ENCODE measurements around the gene SPG7. TPM values are rescaled to one million over a fixed set of nuclear protein-coding genes. Genes with fewer than 3 reads are reported as not detected.

SPG7 gene
- total RNA-seq, 1 donor from 2014 or later, result 96.1 TPM

- no peak overlapping the region for H2AFZ ChIP-seq (ENCODE audit: low read depth, low read length)
- no peaks in the 10 kb centered on the region for H3K27me3 ChIP-seq (ENCODE audit: insufficient read depth, low read length)
- H3K9me3 ChIP-seq (ENCODE audit: insufficient read depth, low read depth, low read length), result no peaks in the 10 kb centered on the region
- H3K4me3 ChIP-seq (ENCODE audit: insufficient read depth, low read depth, low read length), result peak overlapping the region; percentile 37
- H3K4me2 ChIP-seq (ENCODE audit: low read length), result peak overlapping the region; percentile 97
- peaks cover 23% of the 10 kb centered on the region for H3K36me3 Mint-ChIP-seq (ENCODE audit: low read depth, unreplicated experiment)
- H4K20me1 ChIP-seq (ENCODE audit: insufficient read depth, low read length), result peaks cover 70% of the 10 kb centered on the region
- peaks cover 29% of the 10 kb centered on the region for H3K36me3 ChIP-seq (ENCODE audit: insufficient read depth, low read length)
- peaks cover 1% of the 10 kb centered on the region for H3K9me3 Mint-ChIP-seq (ENCODE audit: unreplicated experiment)
- H3K27ac ChIP-seq (ENCODE audit: low read depth, low read length), result no peak overlapping the region
- FAIRE-seq (no peak), DNase-seq (ENCODE audit: low read depth) (no peak)
- no peaks in the 10 kb centered on the region for H3K27me3 Mint-ChIP-seq (ENCODE audit: low read depth, unreplicated experiment)
- H3K4me3 Mint-ChIP-seq (ENCODE audit: unreplicated experiment), result peak overlapping the region; percentile 93
- H3K4me1 ChIP-seq (ENCODE audit: insufficient read depth, low read length), result peaks cover 50% of the 10 kb centered on the region
- H3K9ac ChIP-seq (ENCODE audit: low read length), result peak overlapping the region; percentile 93
- no peak for TF ChIP-seq EZH2 (IDR thresholded peaks at IDR 0.05; ENCODE audit: insufficient read depth, low read length)
- TF ChIP-seq CTCF (IDR thresholded peaks at IDR 0.05; ENCODE audit: insufficient read depth, low read depth, low read length), result no peak
- peaks cover 37% of the 10 kb centered on the region for H3K79me2 ChIP-seq (ENCODE audit: insufficient read depth, low read length)
- peak overlapping the region; percentile 69 for H3K27ac Mint-ChIP-seq (ENCODE audit: unreplicated experiment)
- H3K4me1 Mint-ChIP-seq (ENCODE audit: low read depth, unreplicated experiment), result peaks cover 38% of the 10 kb centered on the region
Measured at GRCh38 chr16:89564476-89565255, 56.5 kb downstream of the SPG7 start.

GRCh38 chr16:89565256-89565505 is 57.0 kb downstream of the SPG7 start:
- peaks cover 29% of the 10 kb centered on the region for H3K36me3 ChIP-seq (ENCODE audit: insufficient read depth, low read length)
- Mint-ChIP-seq H3K4me1 (ENCODE audit: low read depth, unreplicated experiment) (peaks cover 36% of the 10 kb centered on the region), H3K9me3 (ENCODE audit: unreplicated experiment) (peaks cover 1% of the 10 kb centered on the region), H3K27ac (ENCODE audit: unreplicated experiment) (no peak overlapping the region), H3K27me3 (ENCODE audit: low read depth, unreplicated experiment) (no peaks in the 10 kb centered on the region), H3K36me3 (ENCODE audit: low read depth, unreplicated experiment) (peaks cover 23% of the 10 kb centered on the region), H3K4me3 (ENCODE audit: unreplicated experiment) (peak overlapping the region; percentile 78)
- no peak overlapping the region for H2AFZ ChIP-seq (ENCODE audit: low read depth, low read length)
- no peaks in the 10 kb centered on the region for H3K27me3 ChIP-seq (ENCODE audit: insufficient read depth, low read length)
- no peak for DNase-seq (ENCODE audit: low read depth)
- peaks cover 37% of the 10 kb centered on the region for H3K79me2 ChIP-seq (ENCODE audit: insufficient read depth, low read length)
- TF ChIP-seq EZH2 (IDR thresholded peaks at IDR 0.05; ENCODE audit: insufficient read depth, low read length) (no peak), CTCF (IDR thresholded peaks at IDR 0.05; ENCODE audit: insufficient read depth, low read depth, low read length) (no peak)
- H3K9ac ChIP-seq (ENCODE audit: low read length), result peak overlapping the region; percentile 11
- peaks cover 70% of the 10 kb centered on the region for H4K20me1 ChIP-seq (ENCODE audit: insufficient read depth, low read length)
- peak overlapping the region; percentile 97 for H3K4me2 ChIP-seq (ENCODE audit: low read length)
- FAIRE-seq, result no peak
- peaks cover 44% of the 10 kb centered on the region for H3K4me1 ChIP-seq (ENCODE audit: insufficient read depth, low read length)
- H3K27ac ChIP-seq (ENCODE audit: low read depth, low read length), result no peak overlapping the region
- H3K9me3 ChIP-seq (ENCODE audit: insufficient read depth, low read depth, low read length), result no peaks in the 10 kb centered on the region
- no peak overlapping the region for H3K4me3 ChIP-seq (ENCODE audit: insufficient read depth, low read depth, low read length)

Measured in astrocyte (in vitro differentiated cells and primary cell).